Measurements from ENCODE around the gene RERE. TPM values are rescaled to one million over a fixed set of nuclear protein-coding genes. Genes with fewer than 3 reads are reported as not detected.

Gene RERE
- total RNA-seq, 1 experiment from 2014 or later: 40.6 TPM

DNA sequence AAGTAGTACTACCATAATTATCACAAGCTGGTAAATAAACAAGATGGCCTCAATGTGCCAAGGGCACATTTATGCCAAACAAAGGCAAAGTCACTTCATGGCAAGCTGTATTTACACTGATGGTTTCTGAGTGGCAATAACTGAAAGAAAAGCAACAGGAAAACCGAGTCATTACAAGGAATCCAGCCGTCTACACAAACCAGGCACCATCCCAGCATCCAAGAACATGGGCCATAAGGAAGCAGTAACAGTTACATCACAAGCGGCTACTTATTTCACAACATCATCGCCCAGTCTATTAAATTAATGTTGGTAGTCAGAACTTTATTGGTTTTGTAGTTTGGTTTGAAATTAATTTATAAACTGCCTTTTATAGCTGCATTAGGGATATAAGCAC, 214.2 kb downstream of the RERE start (continued):
- TF ChIP-seq CTCF (IDR thresholded peaks at IDR 0.05 in 2 of 3, conservative IDR thresholded peaks at IDR 0.05 in 1 of 3; ENCODE audit: borderline replicate concordance in 1 of 3, insufficient read depth in 1 of 3, low read depth in 2 of 3, low read length in 2 of 3): no peak
- no peak for TF ChIP-seq REST (IDR thresholded peaks at IDR 0.05; ENCODE audit: low read depth)
- no peak for TF ChIP-seq TCF7L2 (IDR thresholded peaks at IDR 0.05; ENCODE audit: borderline replicate concordance, extremely low read depth, insufficient read depth, insufficient read length)
- no peak for TF ChIP-seq EZH2phosphoT487 (IDR thresholded peaks at IDR 0.05; ENCODE audit: borderline replicate concordance)

DNA sequence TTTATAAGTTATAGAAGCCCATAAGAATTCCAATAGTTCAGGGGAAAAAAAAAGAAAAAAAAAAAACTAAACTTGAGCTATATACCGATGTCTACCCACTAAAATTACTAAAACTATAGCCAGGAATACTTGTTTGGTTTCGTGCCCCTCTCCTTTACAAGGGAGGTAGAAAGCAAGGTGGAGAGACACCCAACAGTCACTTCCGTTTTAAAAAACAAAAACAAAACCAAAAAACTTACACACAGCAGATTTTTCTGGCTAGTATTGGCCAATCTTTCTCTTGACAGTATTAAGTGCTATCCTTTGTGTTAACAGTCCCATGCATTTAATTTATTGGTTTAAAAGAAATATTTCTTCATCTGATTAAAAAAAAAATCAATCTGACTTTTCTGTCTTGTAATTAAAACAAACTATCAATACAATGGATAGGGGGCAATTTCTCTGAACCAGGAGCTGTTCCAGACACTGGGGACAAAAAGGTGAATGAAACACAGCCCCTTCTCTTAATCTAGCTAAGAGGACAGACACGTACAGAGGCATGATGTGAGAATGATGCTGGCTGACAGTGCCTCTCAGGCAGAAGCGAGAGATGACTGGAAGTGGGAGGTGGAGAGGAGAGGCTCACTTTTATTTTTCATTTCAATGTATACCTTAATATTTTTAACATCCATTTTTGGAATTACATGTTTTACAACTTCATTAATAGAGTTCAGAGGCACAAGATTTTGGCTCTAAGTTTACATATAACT, 214.8 kb downstream of the RERE start:
- no peak overlapping the region for H2AFZ ChIP-seq (ENCODE audit: low read depth, low read length, poor library complexity, severe bottlenecking)
- intact Hi-C loops (cut with micrococcal nuclease): no loop called here
- H3K79me2 ChIP-seq (ENCODE audit: insufficient read depth, low read length): no peaks in the 10 kb centered on the region
- H3K9me2 ChIP-seq (ENCODE audit: insufficient read depth): no peaks in the 10 kb centered on the region
- H3K4me2 ChIP-seq (ENCODE audit: low read length): no peak overlapping the region
- H4K20me1 ChIP-seq (ENCODE audit: insufficient read depth): no peaks in the 10 kb centered on the region
- H3K36me3 ChIP-seq (ENCODE audit: control insufficient read depth in 1 of 2, insufficient read depth in 2 of 2, low read length in 2 of 2): no peaks in the 10 kb centered on the region
- POLR2A ChIA-PET: no interaction called here
- H3K27ac ChIP-seq (ENCODE audit: low read depth, low read length): no peak overlapping the region
- peaks cover 2 to 4% of the 10 kb centered on the region in 2 experiments; a peak in 2 of 4 replicates for H3K4me1 ChIP-seq (ENCODE audit: control insufficient read depth in 1 of 2, insufficient read depth in 2 of 2, low read length in 2 of 2)
- no peak for ATAC-seq
- H3K27me3 ChIP-seq (ENCODE audit: insufficient read depth, low read length): no peaks in the 10 kb centered on the region
- RAD21 ChIA-PET (ENCODE audit: low non-redundant PET in 1 of 2, low total read pairs in 2 of 2, uncharacterized antibody in 2 of 2, unreplicated experiment in 2 of 2): no interaction called here
- DNase-seq (ENCODE audit: low read depth, low spot score): no peak
- no TSS peak for BruUV-seq (replicated peaks)
- H3K9ac ChIP-seq (ENCODE audit: low read length): no peak overlapping the region
- H3K9me3 ChIP-seq (ENCODE audit: control insufficient read depth in 1 of 2, insufficient read depth in 1 of 2, low read depth in 1 of 2, low read length in 2 of 2): no peaks in the 10 kb centered on the region
- TF ChIP-seq ZFX (IDR thresholded peaks at IDR 0.05) (no peak), SP1 (IDR thresholded peaks at IDR 0.05; ENCODE audit: low read depth) (no peak), ZNF274 (IDR thresholded peaks at IDR 0.05; ENCODE audit: low read depth, low read length) (no peak), EGR1 (IDR thresholded peaks at IDR 0.05; ENCODE audit: low read depth) (no peak), CBX3 (IDR thresholded peaks at IDR 0.05; ENCODE audit: low read depth) (no peak)
- TF ChIP-seq, protein P1, sequence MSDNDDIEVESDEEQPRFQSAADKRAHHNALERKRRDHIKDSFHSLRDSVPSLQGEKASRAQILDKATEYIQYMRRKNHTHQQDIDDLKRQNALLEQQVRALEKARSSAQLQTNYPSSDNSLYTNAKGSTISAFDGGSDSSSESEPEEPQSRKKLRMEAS (IDR thresholded peaks at IDR 0.05): no peak
- H3K4me3 ChIP-seq (replicated peaks in 1 of 2; ENCODE audit: low read depth in 1 of 2, low read length in 2 of 2): no peak overlapping the region
- CTCF ChIA-PET: no interaction called here
